Loucy (cell line): Measurements from ENCODE around the gene RBM20.

Experiments
- H2AFZ ChIP-seq: fragments of 200-600 bp; sonication (generic); 2 replicates; pipeline ENCODE4 v1.6.0; 2016; ENCODE audit warnings: antibody characterized with exemption, mild to moderate bottlenecking, low read length, moderate library complexity
- H3F3A ChIP-seq: fragments of 200-600 bp; 2 replicates; pipeline ENCODE4 v1.6.0; 2016; ENCODE audit warnings: antibody characterized with exemption, low read depth, mild to moderate bottlenecking
- H3K27me3 ChIP-seq: fragments of 200-600 bp; sonication (generic); 2 replicates; pipeline ENCODE4 v1.6.1; 2014; ENCODE audit warnings: low read length, mild to moderate bottlenecking; ENCODE audit not compliant: insufficient read depth, poor library complexity, severe bottlenecking
- H3K36me3 ChIP-seq: fragments of 200-600 bp; sonication (generic); 2 replicates; pipeline ENCODE4 v1.6.1; 2016; ENCODE audit warnings: low read length; ENCODE audit not compliant: insufficient read depth
- H3K4me1 ChIP-seq: fragments of 200-600 bp; sonication (generic); 2 replicates; pipeline ENCODE4 v1.5.1; 2014; ENCODE audit warnings: low read length, mild to moderate bottlenecking; ENCODE audit not compliant: insufficient read depth, poor library complexity, severe bottlenecking
- H3K4me2 ChIP-seq: fragments of 200-600 bp; sonication (generic); 2 replicates; pipeline ENCODE4 v1.6.0; 2014; ENCODE audit warnings: antibody characterized with exemption, low read length, low read depth, mild to moderate bottlenecking; ENCODE audit not compliant: poor library complexity, severe bottlenecking
- H3K4me3 ChIP-seq: fragments of 200-600 bp; sonication (generic); 2 replicates; pipeline ENCODE4 v1.5.1; 2014; ENCODE audit warnings: low read length, mild to moderate bottlenecking, mixed read lengths; ENCODE audit not compliant: poor library complexity, severe bottlenecking
- H3K79me2 ChIP-seq: fragments of 200-600 bp; sonication (generic); 2 replicates; pipeline ENCODE4 v1.6.1; 2014; ENCODE audit warnings: low read length; ENCODE audit not compliant: insufficient read depth
- H3K9ac ChIP-seq: fragments of 200-600 bp; sonication (generic); 2 replicates; pipeline ENCODE4 v1.6.0; 2014; ENCODE audit warnings: mild to moderate bottlenecking, low read depth, low read length, moderate library complexity; ENCODE audit not compliant: poor library complexity, severe bottlenecking
- H3K9me2 ChIP-seq: fragments of 200-600 bp; sonication (generic); replicated peaks from 2 replicates; pipeline ENCODE4 v1.6.1; 2016; ENCODE audit warnings: low read depth, low read length, mixed read lengths
- H3K9me3 ChIP-seq: fragments of 200-600 bp; sonication (generic); 2 replicates; pipeline ENCODE4 v1.6.1; 2014; ENCODE audit warnings: mild to moderate bottlenecking, antibody characterized with exemption, low read length, low read depth; ENCODE audit not compliant: insufficient read depth
- H4K20me1 ChIP-seq: fragments of 200-600 bp; sonication (generic); 2 replicates; pipeline ENCODE4 v1.6.0; 2014; ENCODE audit warnings: antibody characterized with exemption, low read length, mild to moderate bottlenecking; ENCODE audit not compliant: insufficient read depth, poor library complexity, severe bottlenecking
- EZH2phosphoT487 ChIP-seq: fragments of 200-600 bp; IDR thresholded peaks from 2 replicates; pipeline ENCODE4 v1.6.1; 2018; ENCODE audit warnings: antibody characterized with exemption, mild to moderate bottlenecking, moderate library complexity, borderline replicate concordance
- TF ChIP-seq, protein P1 (sequence below): fragments of 200-600 bp; sonication (generic); conservative IDR thresholded peaks from 2 replicates; pipeline ENCODE4 v1.5.1; 2014; ENCODE audit warnings: mild to moderate bottlenecking, antibody characterized with exemption, low read length

The RBM20 gene

DNA sequence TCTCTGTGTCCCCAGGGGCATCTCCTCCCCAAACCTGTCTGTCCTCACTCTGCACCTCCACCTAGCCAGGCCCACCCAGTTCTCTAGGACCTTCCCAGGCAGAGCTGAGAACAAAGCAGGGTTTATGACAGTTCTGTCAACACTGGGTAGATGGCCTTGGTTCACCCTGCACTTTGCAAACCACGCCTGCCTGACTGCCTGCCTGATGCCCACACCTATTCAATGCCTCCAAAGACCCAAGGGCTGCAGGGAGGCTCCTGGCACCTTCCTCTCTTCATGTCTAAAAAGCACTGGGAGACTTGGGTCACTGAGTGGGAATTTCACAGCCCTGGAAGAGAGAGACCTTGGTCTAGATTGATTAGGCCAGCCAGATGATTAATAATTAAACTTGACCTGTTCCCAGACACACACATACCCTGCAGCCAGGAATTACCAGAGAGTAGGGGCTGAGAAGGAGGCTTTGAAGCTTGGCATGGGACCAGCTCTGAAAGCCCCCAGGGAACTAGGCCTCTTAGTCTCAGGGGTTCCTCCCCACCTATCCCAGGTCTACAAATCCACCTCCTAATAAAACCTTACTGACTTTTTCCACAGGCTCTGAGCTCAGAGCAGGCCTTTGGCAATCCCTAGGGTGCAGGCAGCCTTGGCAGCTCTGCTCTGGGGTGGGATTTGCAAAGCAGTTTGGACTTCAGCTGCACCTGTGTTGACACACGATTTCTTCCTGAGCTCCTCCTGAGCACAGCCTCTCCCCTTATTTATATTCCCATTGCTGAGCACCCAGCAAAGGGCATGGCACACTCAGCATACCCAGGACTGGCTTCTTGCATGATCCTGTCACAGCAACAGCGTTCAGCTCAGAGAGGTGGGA lies 201.9 kb downstream of the RBM20 start:
- Histone ChIP-seq H3K36me3 (no peaks in the 10 kb centered on the region), H3K9ac (peak overlapping the region; percentile 46), H2AFZ (no peak overlapping the region), H3K9me3 (no peaks in the 10 kb centered on the region), H3K4me1 (peaks cover 73% of the 10 kb centered on the region), H3K27me3 (no peaks in the 10 kb centered on the region), H3K4me3 (no peak overlapping the region), H3K9me2 (no peaks in the 10 kb centered on the region), H3K4me2 (no peak overlapping the region), H4K20me1 (no peaks in the 10 kb centered on the region), H3K79me2 (no peaks in the 10 kb centered on the region), H3F3A (no peaks in the 10 kb centered on the region)
- no peak for TF ChIP-seq EZH2phosphoT487
- TF ChIP-seq, protein P1, sequence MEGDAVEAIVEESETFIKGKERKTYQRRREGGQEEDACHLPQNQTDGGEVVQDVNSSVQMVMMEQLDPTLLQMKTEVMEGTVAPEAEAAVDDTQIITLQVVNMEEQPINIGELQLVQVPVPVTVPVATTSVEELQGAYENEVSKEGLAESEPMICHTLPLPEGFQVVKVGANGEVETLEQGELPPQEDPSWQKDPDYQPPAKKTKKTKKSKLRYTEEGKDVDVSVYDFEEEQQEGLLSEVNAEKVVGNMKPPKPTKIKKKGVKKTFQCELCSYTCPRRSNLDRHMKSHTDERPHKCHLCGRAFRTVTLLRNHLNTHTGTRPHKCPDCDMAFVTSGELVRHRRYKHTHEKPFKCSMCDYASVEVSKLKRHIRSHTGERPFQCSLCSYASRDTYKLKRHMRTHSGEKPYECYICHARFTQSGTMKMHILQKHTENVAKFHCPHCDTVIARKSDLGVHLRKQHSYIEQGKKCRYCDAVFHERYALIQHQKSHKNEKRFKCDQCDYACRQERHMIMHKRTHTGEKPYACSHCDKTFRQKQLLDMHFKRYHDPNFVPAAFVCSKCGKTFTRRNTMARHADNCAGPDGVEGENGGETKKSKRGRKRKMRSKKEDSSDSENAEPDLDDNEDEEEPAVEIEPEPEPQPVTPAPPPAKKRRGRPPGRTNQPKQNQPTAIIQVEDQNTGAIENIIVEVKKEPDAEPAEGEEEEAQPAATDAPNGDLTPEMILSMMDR, result no peak

DNA sequence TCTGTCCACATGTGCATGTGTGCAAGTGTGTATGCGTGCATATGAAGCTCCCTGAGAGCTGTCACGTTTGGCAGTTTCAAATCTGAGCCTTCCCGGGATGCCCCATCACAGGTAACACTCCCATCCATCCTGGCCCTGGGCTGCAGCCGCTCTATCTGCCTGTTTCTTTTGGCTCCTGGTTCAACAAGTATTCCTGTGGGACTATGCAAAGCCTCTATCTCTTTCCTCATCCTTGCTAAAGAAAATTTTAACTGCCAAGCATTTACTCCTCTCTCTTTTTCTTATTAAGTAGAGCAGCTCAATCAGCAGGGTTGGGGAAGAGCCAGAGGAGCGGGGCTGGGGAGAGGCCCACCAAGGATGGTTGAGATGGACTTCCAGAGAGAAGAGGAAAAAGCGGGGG lies 203.2 kb downstream of the RBM20 start:
- H3K9me2 ChIP-seq, result no peaks in the 10 kb centered on the region
- H2AFZ ChIP-seq, result no peak overlapping the region
- no peaks in the 10 kb centered on the region for H3K36me3 ChIP-seq
- H3K4me1 ChIP-seq, result peaks cover 80% of the 10 kb centered on the region
- H3K4me3 ChIP-seq, result no peak overlapping the region
- no peaks in the 10 kb centered on the region for H3K27me3 ChIP-seq
- H3F3A ChIP-seq, result no peaks in the 10 kb centered on the region
- no peaks in the 10 kb centered on the region for H4K20me1 ChIP-seq
- no peaks in the 10 kb centered on the region for H3K79me2 ChIP-seq
- no peak overlapping the region for H3K9ac ChIP-seq
- TF ChIP-seq, protein P1, result no peak
- TF ChIP-seq EZH2phosphoT487, result no peak
- H3K9me3 ChIP-seq, result no peaks in the 10 kb centered on the region
- no peak overlapping the region for H3K4me2 ChIP-seq

DNA sequence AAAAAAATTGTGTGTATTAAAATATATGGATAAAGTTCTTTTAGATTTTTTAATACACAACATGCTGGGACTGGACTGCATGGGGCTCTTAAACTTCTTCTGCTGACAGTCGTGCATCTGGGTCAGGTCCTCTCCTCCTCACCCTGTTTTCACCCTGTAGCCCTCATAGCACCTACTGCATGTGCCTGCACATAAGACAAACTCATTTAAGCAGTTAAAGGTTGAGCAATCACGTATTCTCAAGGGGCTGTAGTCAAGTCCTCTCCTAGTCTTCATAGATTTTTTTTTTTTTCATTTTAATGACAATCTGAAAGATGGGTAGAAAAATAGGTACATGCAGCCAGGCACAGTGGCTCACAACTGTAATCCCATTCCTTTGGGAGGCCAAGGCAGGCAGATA lies 204.0 kb downstream of the RBM20 start:
- Histone ChIP-seq H3K27me3 (no peaks in the 10 kb centered on the region), H2AFZ (no peak overlapping the region), H3K9me3 (no peaks in the 10 kb centered on the region), H3K79me2 (no peaks in the 10 kb centered on the region), H3K4me2 (no peak overlapping the region), H3K9me2 (no peaks in the 10 kb centered on the region), H3K9ac (no peak overlapping the region), H4K20me1 (no peaks in the 10 kb centered on the region), H3K4me1 (peaks cover 80% of the 10 kb centered on the region), H3K36me3 (no peaks in the 10 kb centered on the region), H3K4me3 (no peak overlapping the region), H3F3A (no peaks in the 10 kb centered on the region)
- TF ChIP-seq EZH2phosphoT487, result no peak
- TF ChIP-seq, protein P1, result no peak
